KMS-11 (cell line): Measurements from ENCODE around the gene CD99L2.

ENCODE experiments used
- H2AFZ ChIP-seq: fragments of 200-600 bp; sonication (generic); 2 replicates; pipeline ENCODE4 v1.6.1; 2016; ENCODE audit warnings: antibody characterized with exemption, mixed run types, low read depth
- H3K27ac ChIP-seq: fragments of 200-600 bp; sonication (generic); 2 replicates; pipeline ENCODE4 v1.6.1; 2016; ENCODE audit warnings: mild to moderate bottlenecking, mixed run types
- H3K27me3 ChIP-seq: fragments of 200-600 bp; sonication (generic); 2 replicates; pipeline ENCODE4 v1.6.1; 2017; ENCODE audit warnings: mild to moderate bottlenecking, low read depth, mixed run types, moderate library complexity; ENCODE audit not compliant: insufficient read depth
- H3K36me3 ChIP-seq: fragments of 200-600 bp; sonication (generic); 2 replicates; pipeline ENCODE4 v1.6.1; 2017; ENCODE audit warnings: mild to moderate bottlenecking, mixed run types; ENCODE audit not compliant: insufficient read depth
- H3K4me1 ChIP-seq: fragments of 200-600 bp; sonication (generic); 2 replicates; pipeline ENCODE4 v1.6.1; 2016; ENCODE audit warnings: mild to moderate bottlenecking, low read depth, mixed run types; ENCODE audit not compliant: poor library complexity, severe bottlenecking
- H3K4me2 ChIP-seq: fragments of 200-600 bp; sonication (generic); 2 replicates; pipeline ENCODE4 v1.7.0; 2016; ENCODE audit warnings: mild to moderate bottlenecking, mixed run types
- H3K4me3 ChIP-seq: fragments of 200-600 bp; sonication (generic); IDR thresholded peaks from 2 replicates; pipeline ENCODE4 v1.6.1; 2017; ENCODE audit warnings: low read depth, low read length, mixed read lengths; ENCODE audit not compliant: insufficient read depth
- H3K79me2 ChIP-seq: fragments of 200-600 bp; sonication (generic); 2 replicates; pipeline ENCODE4 v1.6.1; 2016; ENCODE audit warnings: low read depth, mixed run types; ENCODE audit not compliant: insufficient read depth
- H3K9ac ChIP-seq: fragments of 200-600 bp; sonication (generic); 2 replicates; pipeline ENCODE4 v1.6.1; 2016; ENCODE audit warnings: mild to moderate bottlenecking, mixed run types
- H4K20me1 ChIP-seq: fragments of 200-600 bp; sonication (generic); 2 replicates; pipeline ENCODE4 v1.6.1; 2016; ENCODE audit warnings: mild to moderate bottlenecking, mixed run types; ENCODE audit not compliant: insufficient read depth
- CTCF ChIP-seq: fragments of 200-600 bp; sonication (generic); conservative IDR thresholded peaks from 2 replicates; pipeline ENCODE4 v1.6.1; 2017; ENCODE audit warnings: low read depth, mild to moderate bottlenecking, antibody characterized with exemption, low read length, moderate library complexity, mixed read lengths

Gene CD99L2

DNA sequence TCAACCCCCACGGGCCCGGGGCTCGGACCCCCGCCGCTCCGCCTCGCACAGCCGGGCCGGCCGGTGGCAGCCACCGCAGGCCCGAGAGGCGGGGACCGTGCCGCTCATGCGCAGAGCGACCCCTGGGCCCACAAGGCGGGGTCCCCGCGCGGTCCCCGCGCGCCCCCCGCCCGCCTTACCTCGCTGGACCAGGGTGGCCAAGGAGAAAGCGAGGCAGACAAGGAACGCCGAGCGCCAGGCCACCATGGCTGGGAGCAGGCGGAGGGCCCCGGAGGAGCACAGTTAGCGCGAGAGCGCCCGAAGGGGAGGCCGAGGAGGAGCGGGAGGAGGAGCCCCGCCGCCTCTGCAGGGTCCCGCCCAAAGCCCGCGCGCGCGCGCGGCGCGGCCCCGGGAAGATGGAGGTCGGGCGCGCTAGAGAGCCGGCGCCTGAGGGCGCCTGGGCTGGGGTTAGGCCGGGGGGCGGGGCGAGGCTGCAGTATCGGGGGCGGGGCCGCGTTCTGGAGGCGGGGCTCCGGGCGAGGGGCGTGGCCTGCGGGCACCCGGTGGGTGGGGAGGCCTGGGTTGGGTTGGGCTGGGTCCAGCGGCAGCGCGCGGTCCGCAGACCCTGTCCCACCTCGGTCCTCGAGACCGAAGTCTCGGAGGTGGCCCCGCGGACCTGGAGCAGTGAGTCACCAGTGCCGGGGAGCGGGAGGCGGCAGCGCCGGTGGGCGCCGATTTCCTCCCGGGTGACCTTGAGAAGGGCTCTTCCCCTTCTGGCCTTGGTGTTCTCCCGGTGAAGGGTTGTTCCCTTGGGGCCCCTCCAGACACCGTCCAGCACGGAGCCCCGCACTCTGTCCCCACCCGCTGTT lies at the start of gene CD99L2:
CD99L2 (minus strand) TSS at position 326 of the 848 bp plus-strand sequence; CDS start at position 246, 80 bp downstream.
- Histone ChIP-seq H3K36me3 (no peaks in the 10 kb centered on the region), H3K79me2 (0 out of 2 replicates have a peak, but pooled peaks cover 6% of the 10 kb centered on the region), H3K27me3 (no peaks in the 10 kb centered on the region), H3K9ac (peak within 1 kb of the TSS; percentile 82), H3K4me3 (no peak within 1 kb of the TSS), H2AFZ (peak within 1 kb of the TSS; percentile 83), H3K4me2 (peak within 1 kb of the TSS; percentile 73), H3K4me1 (peaks cover 7% of the 10 kb centered on the region), H3K27ac (peak within 1 kb of the TSS; percentile 36; the same call in 1 of the 2 replicates), H4K20me1 (no peaks in the 10 kb centered on the region)
- TF ChIP-seq CTCF, result no peak

DNA sequence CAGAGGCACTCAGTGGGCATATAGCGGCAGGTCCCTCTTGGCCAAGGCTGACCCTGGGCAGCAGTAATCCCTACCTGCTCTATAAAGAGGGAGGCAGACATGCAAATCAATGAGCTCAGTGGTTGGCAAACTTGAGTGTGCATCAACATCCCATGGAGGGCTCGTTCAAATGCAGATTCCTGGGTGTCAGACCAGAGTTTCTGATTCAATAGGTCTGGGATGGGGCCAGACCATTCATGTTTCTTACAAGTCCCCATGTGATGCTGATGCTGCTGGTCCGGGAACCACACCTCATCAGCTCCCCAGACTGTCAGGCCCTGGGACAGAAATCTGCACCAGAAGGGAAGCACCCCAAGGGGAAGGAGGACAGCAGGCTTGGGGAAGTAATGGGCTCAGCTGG lies 45.8 kb upstream of the CD99L2 start:
- no peaks in the 10 kb centered on the region for H4K20me1 ChIP-seq
- H3K4me2 ChIP-seq, result no peak overlapping the region
- no peaks in the 10 kb centered on the region for H3K79me2 ChIP-seq
- TF ChIP-seq CTCF, result no peak
- H3K4me3 ChIP-seq, result no peak overlapping the region
- no peaks in the 10 kb centered on the region for H3K36me3 ChIP-seq
- H3K27me3 ChIP-seq, result no peaks in the 10 kb centered on the region
- no peak overlapping the region for H3K9ac ChIP-seq
- H3K4me1 ChIP-seq, result no peaks in the 10 kb centered on the region
- no peak overlapping the region for H2AFZ ChIP-seq
- no peak overlapping the region for H3K27ac ChIP-seq

DNA sequence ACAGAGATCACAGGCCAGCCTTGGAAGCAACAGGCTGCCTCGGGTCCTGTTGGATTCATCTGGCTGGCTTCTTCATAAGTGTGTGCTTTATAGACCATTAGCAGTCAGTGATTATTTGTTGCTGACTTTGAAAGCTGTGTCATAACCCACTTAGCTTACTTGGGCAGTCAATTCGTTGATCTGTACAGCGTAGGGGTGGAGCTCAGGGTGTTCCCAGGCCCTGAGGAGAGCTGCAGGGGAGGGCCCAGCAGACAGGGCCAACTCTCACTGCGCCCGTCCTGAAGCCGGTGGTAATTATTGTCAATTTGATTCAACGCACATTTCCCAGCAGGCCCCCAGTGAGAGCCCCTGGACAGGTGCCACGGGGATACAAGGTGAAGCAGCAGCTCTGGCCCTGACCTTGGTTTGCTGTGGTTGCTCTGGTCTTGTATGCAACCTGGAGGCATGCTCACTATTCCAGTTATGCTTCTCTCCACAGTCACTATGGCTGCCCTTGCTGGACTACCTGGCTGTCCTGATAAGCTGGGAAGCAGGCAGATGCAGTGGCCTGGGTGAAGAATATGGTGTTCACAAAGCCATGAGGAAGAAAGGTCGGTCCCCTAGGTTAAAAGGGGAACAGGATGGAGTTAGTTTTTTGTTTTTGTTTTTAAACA lies 44.6 kb upstream of the CD99L2 start:
- no peaks in the 10 kb centered on the region for H4K20me1 ChIP-seq
- no peak overlapping the region for H3K27ac ChIP-seq
- no peak overlapping the region for H2AFZ ChIP-seq
- H3K4me2 ChIP-seq, result no peak overlapping the region
- H3K4me1 ChIP-seq, result no peaks in the 10 kb centered on the region
- H3K27me3 ChIP-seq, result no peaks in the 10 kb centered on the region
- no peaks in the 10 kb centered on the region for H3K36me3 ChIP-seq
- H3K79me2 ChIP-seq, result no peaks in the 10 kb centered on the region
- H3K9ac ChIP-seq, result no peak overlapping the region
- H3K4me3 ChIP-seq, result no peak overlapping the region
- no peak for TF ChIP-seq CTCF

GRCh38 chrX:150941580-150941979 lies 43.1 kb upstream of the CD99L2 start:
- TF ChIP-seq CTCF, result no peak
- Histone ChIP-seq H3K9ac (no peak overlapping the region), H3K4me1 (no peaks in the 10 kb centered on the region), H3K4me2 (no peak overlapping the region), H2AFZ (no peak overlapping the region), H3K79me2 (no peaks in the 10 kb centered on the region), H3K27me3 (no peaks in the 10 kb centered on the region), H3K27ac (no peak overlapping the region), H3K36me3 (no peaks in the 10 kb centered on the region), H4K20me1 (no peaks in the 10 kb centered on the region), H3K4me3 (no peak overlapping the region)
